GM12865 (cell line): ENCODE results near the gene CDH23.

ENCODE experiments used
- DNase-seq: peaks from one replicate; pipeline ENCODE4 v3.0.0; 2010; ENCODE audit warnings: low read depth
- H3K4me3 ChIP-seq: 2 replicates; pipeline ENCODE4 v1.5.1; 2011; ENCODE audit warnings: mild to moderate bottlenecking, low read depth, low read length, control low read depth
- CTCF ChIP-seq: IDR thresholded peaks from 2 replicates; pipeline ENCODE4 v1.5.1; 2011; ENCODE audit warnings: low read length, control low read depth, low read depth, inconsistent platforms; ENCODE audit not compliant: insufficient read depth; ENCODE audit errors: missing control alignments

CDH23 gene

DNA sequence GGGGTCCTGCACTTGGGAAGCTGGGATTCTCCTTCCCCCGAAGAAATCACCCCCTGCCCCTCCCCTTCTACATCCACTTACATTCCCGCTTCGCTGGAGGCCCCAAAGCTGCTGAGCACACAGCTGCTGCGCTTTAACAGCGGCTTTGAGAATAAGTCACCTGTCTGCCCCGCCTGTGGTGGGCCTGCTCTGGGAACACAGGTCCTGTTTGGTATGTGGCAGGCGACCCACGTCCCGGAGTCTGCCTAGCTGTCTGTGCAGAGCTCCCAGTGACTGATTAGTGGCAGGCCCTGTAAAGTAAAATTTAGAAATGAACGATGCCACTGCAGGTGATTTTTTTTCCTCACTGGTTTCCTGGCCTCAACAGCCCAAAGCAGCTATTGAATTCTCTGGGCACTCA, 47.0 kb downstream of the CDH23 start:
- TF ChIP-seq CTCF, result no peak
- DNase-seq, result no peak
- H3K4me3 ChIP-seq, result no peak overlapping the region

- DNase-seq, result no peak
- H3K4me3 ChIP-seq, result no peak overlapping the region
- TF ChIP-seq CTCF, result no peak
Observed at GRCh38 chr10:71444284-71445054, 47.7 kb downstream of the CDH23 start.

- no peak overlapping the region for H3K4me3 ChIP-seq
- TF ChIP-seq CTCF, result no peak
- DNase-seq, result no peak
Observed at GRCh38 chr10:71447676-71448075, 51.0 kb downstream of the CDH23 start.

DNA sequence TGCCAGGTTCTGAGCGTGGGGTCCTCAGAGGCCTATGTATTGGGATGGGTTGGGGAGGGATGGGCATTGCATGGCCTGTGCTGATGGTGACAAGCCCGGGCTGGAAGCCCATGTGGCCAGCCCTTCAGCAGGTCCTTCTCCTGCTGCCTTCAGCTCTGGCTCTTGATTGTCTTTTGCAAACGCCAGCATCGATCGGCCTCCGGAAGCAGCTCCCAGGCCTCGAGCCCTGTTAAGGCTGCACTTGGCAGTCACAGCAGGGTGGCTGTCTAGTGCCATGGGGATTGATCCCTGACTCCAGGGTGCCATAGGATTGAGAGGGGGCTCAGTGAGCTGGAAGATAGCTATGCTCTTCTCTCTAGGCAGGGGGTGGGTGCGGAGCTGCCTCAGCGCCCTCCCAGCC, 51.4 kb downstream of the CDH23 start:
- no peak for TF ChIP-seq CTCF
- H3K4me3 ChIP-seq, result no peak overlapping the region
- no peak for DNase-seq

DNA sequence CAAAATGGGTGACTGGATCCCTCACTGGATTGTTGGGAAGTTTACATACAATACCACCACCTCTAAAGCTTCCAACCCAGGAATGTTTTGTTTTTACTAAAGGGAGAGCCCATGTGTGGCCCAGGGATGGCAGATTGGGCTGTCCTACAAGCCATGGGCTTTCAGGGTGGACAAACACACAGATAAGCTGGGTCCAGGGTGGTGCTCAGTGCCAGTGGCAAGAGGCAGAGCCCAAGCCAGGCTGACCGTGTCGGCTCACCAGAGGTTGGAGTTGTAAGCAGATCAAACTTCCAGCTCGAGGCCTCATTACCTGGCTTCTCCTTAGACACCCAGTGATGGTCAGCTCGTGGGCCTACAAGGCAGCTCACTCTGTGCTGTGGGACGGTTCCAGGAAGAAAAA, 52.3 kb downstream of the CDH23 start:
- H3K4me3 ChIP-seq, result no peak overlapping the region
- no peak for TF ChIP-seq CTCF
- no peak for DNase-seq

DNA sequence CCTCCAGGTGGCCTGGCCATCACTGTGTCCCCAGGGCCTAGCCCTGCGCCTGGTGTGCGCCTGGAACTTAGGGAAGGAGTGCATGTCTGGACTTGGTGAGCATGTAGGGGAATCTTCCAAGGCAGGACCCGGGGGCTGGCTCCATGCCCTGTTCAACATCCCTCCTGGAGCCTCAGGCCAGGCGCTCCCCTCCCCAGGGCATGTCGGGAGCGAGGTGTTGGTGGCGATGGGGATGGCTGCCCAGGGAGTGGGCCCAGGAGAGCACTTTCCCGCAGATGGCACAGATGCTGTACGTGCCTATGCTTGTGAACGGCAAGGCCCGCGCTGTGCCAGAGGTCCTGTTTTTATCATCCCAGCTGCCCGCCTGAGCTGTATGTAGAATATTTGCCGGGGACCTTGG, 55.0 kb downstream of the CDH23 start:
- no peak overlapping the region for H3K4me3 ChIP-seq
- DNase-seq, result no peak
- TF ChIP-seq CTCF, result no peak

- TF ChIP-seq CTCF, result no peak
- no peak for DNase-seq
- H3K4me3 ChIP-seq, result no peak overlapping the region
Observed at GRCh38 chr10:71453186-71453585, 56.5 kb downstream of the CDH23 start.
